Activated CD8-positive, alpha-beta memory T cell treated with anti-CD3 and anti-CD28 coated beads, Interleukin-2, amount 50 U/mL, for 24 hours (primary cell): ENCODE results near the gene GOLM1.

Experiments used
- DNase-seq: peaks from one replicate; pipeline ENCODE4 v3.0.0-alpha.2; 2020; ENCODE audit errors: extremely low read depth

Gene GOLM1

GRCh38 chr9:86046071-86046636 is 53.2 kb downstream of the GOLM1 start:
- no peak for DNase-seq

GRCh38 chr9:86045654-86046053 is 53.7 kb downstream of the GOLM1 start:
- no peak for DNase-seq

DNA sequence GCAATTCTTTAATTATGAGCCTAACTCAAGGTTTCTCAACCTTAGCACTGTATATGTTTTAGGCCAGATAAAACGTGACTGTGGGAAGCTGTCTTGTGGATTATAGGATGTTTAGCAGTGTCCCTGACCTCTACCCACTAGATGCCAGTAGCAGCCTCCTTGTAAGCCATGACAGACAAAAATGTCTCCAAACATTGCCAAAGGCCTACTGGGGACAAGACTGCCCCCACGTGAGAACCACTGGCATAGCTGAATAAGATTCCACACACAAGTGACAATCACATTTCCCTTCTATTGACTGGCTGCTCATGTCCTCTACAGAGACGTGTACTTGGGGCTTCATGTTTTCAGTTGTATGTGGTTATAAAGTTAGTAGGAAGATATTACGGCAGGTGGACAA is 55.4 kb downstream of the GOLM1 start:
- DNase-seq: no peak

DNA sequence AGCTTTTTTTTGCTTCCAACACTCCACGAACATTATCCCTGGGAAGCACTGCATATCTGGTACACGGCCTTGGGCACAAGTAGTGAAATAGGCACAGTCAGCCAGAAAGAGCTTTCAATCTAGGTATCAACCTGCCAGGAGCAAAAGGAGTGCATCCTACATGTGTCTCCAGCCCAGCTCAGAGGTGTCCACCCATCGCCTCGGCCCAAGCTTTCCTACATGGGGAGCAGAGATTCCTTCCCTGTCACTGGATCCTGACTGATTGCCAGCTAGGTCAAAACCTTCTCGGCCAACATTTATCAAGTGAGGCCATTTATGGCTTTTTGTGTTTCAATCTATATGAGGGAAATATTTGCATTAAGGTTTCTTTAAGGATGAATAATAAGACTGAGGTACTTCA is 55.8 kb downstream of the GOLM1 start:
- DNase-seq: no peak

DNA sequence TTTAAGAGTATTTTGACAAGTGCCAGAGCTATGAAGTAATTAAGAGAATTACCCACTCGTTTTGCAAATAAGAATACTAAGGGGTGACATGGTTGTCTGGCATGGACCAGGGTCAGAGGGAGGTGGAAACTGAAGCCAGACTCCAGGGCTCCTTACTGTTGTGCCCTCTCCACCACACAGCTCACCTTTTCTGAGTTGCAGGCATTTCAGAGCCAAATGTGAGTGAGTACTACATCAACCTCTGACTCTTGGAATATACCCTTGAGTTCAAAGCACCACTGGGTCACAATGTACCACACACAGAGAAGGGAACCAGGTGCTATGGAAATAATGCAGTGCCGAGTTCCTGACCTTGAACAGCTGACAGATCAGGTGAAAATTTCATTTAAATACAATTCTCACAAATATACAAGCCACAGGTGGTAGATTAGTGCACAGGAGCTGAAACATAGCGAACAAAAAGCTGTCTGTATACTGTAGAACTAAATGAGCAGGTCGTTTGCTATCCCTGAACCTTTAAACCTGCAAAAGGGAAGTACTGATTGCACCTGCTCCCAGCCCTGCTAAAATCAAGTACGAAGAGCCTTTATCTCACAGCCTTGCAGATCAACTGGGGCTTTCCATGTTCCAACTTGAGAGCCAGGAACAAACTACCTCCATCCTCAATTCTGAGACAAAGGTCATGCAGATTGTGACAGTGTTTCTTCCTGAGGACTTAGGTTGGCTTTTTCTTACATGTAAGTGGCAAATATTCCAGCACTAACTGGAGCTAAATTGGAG is 57.0 kb downstream of the GOLM1 start:
- DNase-seq: no peak

DNA sequence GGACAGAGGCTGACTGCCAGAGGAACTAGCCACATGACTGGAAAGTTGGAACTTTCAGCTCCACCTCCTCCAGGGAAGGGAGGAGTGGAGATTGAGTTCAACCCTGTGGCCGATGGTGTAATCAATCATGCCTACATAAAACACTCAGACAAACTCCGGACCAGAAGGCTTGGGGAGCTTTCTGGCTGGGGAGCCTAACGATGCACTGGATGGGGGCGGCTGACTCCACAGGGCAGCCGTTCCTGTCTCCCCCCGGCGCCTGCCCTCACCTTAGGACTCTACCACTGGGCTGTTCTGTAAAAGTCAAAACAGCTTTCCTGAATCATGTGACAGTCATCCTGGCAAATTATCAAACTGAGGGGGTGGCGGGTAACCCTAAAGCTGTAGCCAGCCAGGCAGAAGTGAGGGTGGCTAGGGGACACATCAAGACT is 58.0 kb downstream of the GOLM1 start:
- no peak for DNase-seq

DNA sequence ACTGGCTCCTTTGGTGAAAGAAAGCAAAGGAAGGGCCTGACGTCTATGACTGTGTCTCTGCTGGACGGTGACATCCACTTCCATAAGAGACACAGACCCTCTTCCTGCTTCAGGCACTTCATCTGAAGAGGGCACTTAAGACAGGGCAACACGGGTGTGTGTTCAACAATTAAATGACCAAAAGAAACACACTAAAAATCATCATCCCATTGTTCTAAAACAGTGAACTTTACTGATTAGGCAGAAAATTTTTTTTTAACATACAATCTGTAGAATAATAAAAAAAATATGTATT is 58.5 kb downstream of the GOLM1 start:
- DNase-seq: no peak

DNA sequence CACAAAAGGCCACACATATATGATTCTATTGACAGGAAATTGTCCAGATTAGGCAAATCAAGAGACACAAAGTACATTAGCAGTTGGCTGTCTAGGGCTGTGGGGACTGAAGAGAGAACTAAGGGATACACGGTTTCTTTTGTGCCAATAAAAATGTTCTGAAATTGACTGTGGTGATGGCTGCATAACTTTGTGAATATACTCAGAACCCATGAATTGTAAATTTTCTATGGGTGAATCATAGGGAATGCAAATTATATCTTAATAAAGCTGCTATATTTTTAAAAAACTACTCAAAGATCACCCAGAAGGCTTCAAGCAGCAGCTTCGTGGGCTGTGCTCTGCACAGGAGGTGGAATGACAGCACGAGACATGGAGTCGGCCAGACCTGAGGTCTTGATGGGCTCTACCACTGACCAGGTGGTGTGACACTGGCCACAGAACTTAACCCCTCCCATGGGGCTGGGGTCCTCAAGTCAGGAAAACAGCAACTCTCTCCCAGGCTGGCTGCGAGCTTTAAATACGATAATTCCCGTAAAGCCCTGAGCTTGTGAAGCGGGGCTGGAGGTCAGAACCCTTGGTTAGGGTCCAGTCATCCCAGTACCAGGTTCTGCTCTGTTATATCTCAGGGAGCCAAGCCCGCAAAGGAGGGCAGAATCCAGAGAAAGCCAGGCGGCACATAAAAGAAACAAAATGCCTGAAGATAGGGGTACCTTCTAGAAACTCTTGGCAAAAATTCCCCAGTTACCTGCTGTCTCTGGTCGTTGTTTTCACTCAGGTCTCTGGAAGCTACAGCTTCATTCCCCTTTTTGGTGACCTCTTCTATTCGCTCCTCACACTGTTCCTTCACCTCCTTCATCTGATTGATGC is 59.1 kb downstream of the GOLM1 start:
- DNase-seq: no peak

DNA sequence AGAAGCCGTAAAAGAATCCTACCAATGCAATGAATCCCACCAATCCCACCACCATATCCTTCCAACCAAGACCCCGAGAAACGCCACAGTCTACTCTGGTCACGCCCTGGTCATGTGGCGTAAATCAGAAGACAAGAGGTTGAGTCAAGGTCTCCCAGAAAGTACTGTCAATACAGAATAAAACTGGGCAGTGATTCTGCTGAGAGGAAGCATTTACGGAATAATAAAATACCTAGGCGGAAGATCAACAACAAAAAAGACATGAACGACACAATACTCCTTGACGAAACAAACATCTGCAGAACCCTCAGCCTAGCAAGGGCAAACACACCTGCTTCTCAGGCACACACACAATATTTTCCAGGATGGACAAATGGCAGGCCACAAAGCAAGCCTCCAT is 62.8 kb downstream of the GOLM1 start:
- no peak for DNase-seq

- no peak for DNase-seq
Measured at GRCh38 chr9:86035827-86036440, 63.4 kb downstream of the GOLM1 start.

- DNase-seq: no peak
Measured at GRCh38 chr9:86034863-86035734, 64.3 kb downstream of the GOLM1 start.

DNA sequence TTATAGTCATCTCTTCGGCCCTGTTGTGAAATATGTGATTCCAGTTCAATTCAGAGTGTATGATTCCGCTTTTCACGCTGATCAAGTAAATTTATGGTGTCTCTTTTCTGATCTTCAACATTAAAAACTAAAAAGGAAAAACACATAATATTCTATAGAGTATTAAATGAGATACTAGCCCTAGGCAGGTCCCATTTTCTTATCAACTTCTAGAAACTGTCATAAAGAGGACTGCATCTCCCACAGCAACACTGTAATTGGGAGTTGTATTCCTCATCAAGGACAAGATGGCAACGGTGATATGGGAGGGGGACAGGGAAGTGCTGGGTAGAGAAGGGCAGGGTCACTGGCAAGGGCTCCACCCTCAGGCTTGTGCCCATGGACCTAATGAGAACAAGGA is 71.6 kb downstream of the GOLM1 start:
- no peak for DNase-seq

DNA sequence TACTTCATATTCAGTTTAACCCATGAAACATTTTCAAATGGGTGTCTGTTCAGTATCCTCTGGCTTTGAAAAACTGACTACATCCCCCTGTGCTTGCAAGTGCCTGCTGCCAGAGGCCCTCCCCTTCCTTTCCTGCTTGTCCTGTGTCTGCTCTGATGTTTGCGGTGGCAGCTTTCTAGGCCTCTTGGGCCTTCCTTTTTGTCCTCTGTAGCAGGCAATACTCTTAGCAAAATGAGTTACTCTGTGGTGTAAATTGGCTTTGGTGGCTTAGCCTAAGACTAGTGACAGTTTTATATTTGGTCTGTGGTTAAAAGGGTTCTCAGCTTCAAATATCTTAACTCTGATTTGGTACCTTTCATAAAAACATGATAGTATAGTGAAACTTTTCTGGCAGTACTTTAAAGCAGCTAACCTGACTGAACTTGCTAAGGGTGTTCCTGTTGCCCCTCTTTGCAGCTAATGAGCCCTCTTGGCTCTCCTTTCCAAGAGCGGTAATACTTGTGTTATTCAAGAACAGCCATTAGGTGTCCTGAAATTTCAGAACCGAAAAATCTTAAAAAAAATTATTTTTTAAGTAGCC is 76.6 kb downstream of the GOLM1 start:
- DNase-seq: no peak

DNA sequence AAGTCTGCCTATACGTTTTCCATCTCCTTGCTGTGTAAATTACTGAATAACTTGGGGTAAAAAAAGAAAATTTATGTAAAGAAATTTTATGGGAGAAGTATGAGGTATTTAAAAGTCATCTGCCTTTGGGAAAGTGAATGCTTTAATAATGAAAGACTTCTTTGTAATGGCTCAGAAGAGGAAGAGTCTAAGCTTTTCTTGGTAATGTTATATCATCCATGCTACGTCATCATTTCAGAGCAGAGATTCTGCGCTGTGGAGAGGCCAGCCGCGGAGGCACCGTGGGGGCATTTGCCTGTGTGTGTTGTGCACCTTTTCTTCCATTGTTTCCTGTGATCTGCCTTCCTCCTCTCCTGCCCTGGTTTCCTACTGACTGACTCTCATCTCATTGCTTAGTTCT is 78.2 kb downstream of the GOLM1 start:
- no peak for DNase-seq

DNA sequence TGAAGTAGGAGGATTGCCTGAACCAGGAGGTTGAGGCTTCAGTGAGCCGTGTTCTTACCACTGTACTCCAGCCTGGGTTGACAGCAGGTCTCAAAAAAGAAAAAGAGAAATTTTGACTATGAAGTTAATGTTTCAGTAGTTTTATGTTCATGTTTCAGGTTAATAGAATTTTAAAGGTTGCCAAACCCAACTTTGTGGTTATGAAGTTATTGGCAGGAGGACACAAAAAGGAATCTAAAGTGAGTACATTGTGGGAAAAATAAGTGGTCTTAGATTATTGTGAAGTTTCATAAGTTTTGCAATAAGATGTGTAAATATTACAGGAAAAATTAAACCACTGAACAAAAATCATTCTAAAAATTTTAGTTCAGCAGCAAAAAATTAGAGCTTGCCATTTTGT is 78.6 kb downstream of the GOLM1 start:
- no peak for DNase-seq

DNA sequence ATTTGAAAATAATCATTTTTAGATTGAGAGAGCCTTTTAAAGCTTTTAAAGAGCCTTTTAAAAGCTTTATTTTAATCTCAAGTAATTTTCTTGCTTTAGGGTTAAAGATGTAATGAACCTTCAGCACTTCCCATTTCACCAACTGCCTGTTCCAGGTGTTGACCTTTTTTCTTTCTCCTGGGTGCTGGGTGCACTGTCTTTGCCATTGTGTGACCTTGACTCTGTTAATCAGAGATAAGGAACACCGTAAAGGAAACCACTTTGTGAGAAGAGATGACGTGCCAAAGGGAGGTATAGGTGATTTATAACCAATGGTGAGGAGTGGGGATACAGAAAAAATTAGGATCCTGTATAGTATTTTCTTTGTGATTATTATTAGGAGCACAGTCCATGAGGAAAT is 90.2 kb downstream of the GOLM1 start:
- DNase-seq: no peak

GRCh38 chr9:86005253-86005775 is 94.0 kb downstream of the GOLM1 start:
- no peak for DNase-seq

GRCh38 chr9:85995599-85995998 is 103.8 kb downstream of the GOLM1 start:
- DNase-seq: no peak

- no peak for DNase-seq
Measured at GRCh38 chr9:85995097-85995496, 104.3 kb downstream of the GOLM1 start.

DNA sequence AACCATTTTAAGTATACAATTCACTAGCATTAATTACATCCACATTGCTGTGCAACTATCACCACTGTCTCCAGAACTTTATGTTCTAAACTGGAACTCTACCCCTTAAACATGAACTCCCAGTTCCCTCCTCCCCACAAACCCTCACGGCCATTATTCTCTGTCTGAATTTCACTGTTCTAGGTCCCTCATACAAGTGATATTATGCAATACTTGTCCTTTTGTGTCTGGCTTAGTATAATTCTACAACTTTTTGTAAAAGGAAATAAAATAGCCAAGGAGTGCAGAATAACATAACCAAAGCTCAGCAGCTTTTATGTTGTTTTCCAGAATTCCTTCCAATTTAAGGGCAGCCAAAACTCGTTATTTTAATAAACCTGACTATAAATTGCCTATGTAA is 105.2 kb downstream of the GOLM1 start:
- no peak for DNase-seq

- no peak for DNase-seq
Measured at GRCh38 chr9:85987236-85987635, 112.1 kb downstream of the GOLM1 start.
